K562 (cell line): ENCODE measurements around the gene MLX. TPM values are rescaled to one million over a fixed set of nuclear protein-coding genes. Genes with fewer than 3 reads are reported as not detected.
"Not testable (repeated sequence)": the region's sequence is repeated elsewhere in the genome, so short reads cannot be mapped to it uniquely, and the experiment has no call there.

Experiments used
- ATAC-seq: fragments of 200-7000 bp; cut with Tn5 transposase; 3 replicates; pipeline ENCODE4 v1.9.1; 2020; ENCODE audit warnings: moderate library complexity
- BruUV-seq: library from RNA; stranded (reverse); fragments of 400-500 nt; replicated peaks from 2 replicates; lab custom pipeline; 2021; lab: Mats Ljungman, UMichigan
- CTCF ChIA-PET: fragments of 300-600 bp; formaldehyde crosslinking; extraction: SDS; loops from one replicate; lab custom pipeline; 2021; ENCODE audit warnings: low intra/inter-chr PET ratio; lab: Yijun Ruan, JAX
- POLR2A ChIA-PET: fragments of 300-600, 350-650 bp; sonication (Branson Sonifier 250); formaldehyde crosslinking; extraction: SDS; loops from one replicate; lab custom pipeline; 2021; ENCODE audit warnings: antibody characterized with exemption, inconsistent platforms; lab: Yijun Ruan, JAX
- DNase-seq, 4 experiments: peaks; one replicate each; pipeline versions ENCODE4 v3.0.0 to v3.0.0-alpha.2; 2011 to 2018; ENCODE audit warnings: low spot score in 3 of 4, mixed read lengths in 3 of 4; ENCODE audit errors: extremely low read depth in 1 of 4
- FAIRE-seq: peaks from 2 replicates; lab custom pipeline; 2011; peaks lifted over from hg19 to GRCh38; lab: Jason Lieb, UNC
- H2AFZ ChIP-seq: 2 replicates; pipeline ENCODE4 v1.6.0; 2011; ENCODE audit warnings: low read depth, low read length, control low read depth, inconsistent platforms
- H3K27ac ChIP-seq: fragments of 200-600 bp; 3 replicates; pipeline ENCODE4 v1.8.0; 2011; ENCODE audit warnings: low read depth, mild to moderate bottlenecking, control low read depth, inconsistent platforms, low read length, moderate library complexity, mixed read lengths; ENCODE audit errors: extremely low read depth
- H3K27me3 ChIP-seq, 2 experiments: fragments of 300-600 bp in 1 of 2; 2 replicates in 1 of 2; 3 replicates in 1 of 2; pipeline versions ENCODE4 v1.6.0 to v1.8.0; 2011; ENCODE audit warnings: inconsistent platforms in 2 of 2, low read length in 2 of 2, mild to moderate bottlenecking in 1 of 2, mixed read lengths in 1 of 2, moderate library complexity in 1 of 2; ENCODE audit not compliant: control insufficient read depth in 2 of 2, insufficient read depth in 2 of 2
- H3K36me3 ChIP-seq: fragments of 300-600 bp; 3 replicates; pipeline ENCODE4 v1.8.0; 2011; ENCODE audit warnings: mild to moderate bottlenecking, low read length, inconsistent platforms; ENCODE audit not compliant: control insufficient read depth, insufficient read depth
- H3K4me1 ChIP-seq, 2 experiments: fragments of 200-600 bp in 1 of 2; replicated peaks in 1 of 2; 2 replicates in 1 of 2; 3 replicates in 1 of 2; pipeline versions ENCODE4 v1.5.1 to v1.8.0; 2011; ENCODE audit warnings: inconsistent platforms in 2 of 2, low read length in 2 of 2, mild to moderate bottlenecking in 1 of 2, mixed read lengths in 1 of 2, moderate library complexity in 1 of 2; ENCODE audit not compliant: control insufficient read depth in 2 of 2, insufficient read depth in 2 of 2
- H3K4me2 ChIP-seq: 2 replicates; pipeline ENCODE4 v1.6.1; 2011; ENCODE audit warnings: low read length, control low read depth, inconsistent platforms, mixed read lengths; ENCODE audit not compliant: insufficient read depth
- H3K4me3 ChIP-seq: fragments of 200-600 bp; sonication (generic), shearing (Covaris generic); 2 replicates; pipeline ENCODE4 v1.5.1; 2016; ENCODE audit warnings: control low read depth, inconsistent platforms
- H3K79me2 ChIP-seq: fragments of 200-600 bp; 3 replicates; pipeline ENCODE4 v1.8.0; 2011; ENCODE audit warnings: low read length, inconsistent platforms; ENCODE audit not compliant: control insufficient read depth, insufficient read depth
- H3K9ac ChIP-seq, 2 experiments: 2 replicates each; pipeline versions ENCODE4 v1.6.0 to v1.6.1; 2011; ENCODE audit warnings: low read depth in 2 of 2, low read length in 2 of 2, control low read depth in 1 of 2, inconsistent platforms in 1 of 2, mild to moderate bottlenecking in 1 of 2, mixed read lengths in 1 of 2; ENCODE audit not compliant: insufficient read depth in 1 of 2
- H3K9me1 ChIP-seq: one replicate; pipeline ENCODE4 v1.6.0; 2011; ENCODE audit warnings: inconsistent platforms, mild to moderate bottlenecking, low read length, moderate library complexity; ENCODE audit not compliant: control insufficient read depth, insufficient read depth
- H3K9me3 ChIP-seq: replicated peaks from 2 replicates; pipeline ENCODE4 v1.5.1; 2011; ENCODE audit warnings: low read depth, low read length, inconsistent platforms; ENCODE audit not compliant: control insufficient read depth, insufficient read depth
- H4K20me1 ChIP-seq: replicated peaks from 2 replicates; pipeline ENCODE4 v1.6.1; 2011; ENCODE audit warnings: low read length, inconsistent platforms, mixed read lengths; ENCODE audit not compliant: control insufficient read depth, insufficient read depth
- GABPA ChIP-seq: fragments of 200-800 bp; sonication (Bioruptor generic); conservative IDR thresholded peaks from 2 replicates; pipeline ENCODE4 v1.6.1; 2016; ENCODE audit warnings: low read depth, missing genetic modification characterization, missing compliant biosample characterization
- MEIS2 ChIP-seq: fragments of 450-650 bp; IDR thresholded peaks from 2 replicates; pipeline ENCODE4 v1.6.1; 2014; ENCODE audit warnings: mild to moderate bottlenecking; ENCODE audit not compliant: partially characterized antibody
- PHB ChIP-seq: fragments of 250-450 bp; sonication (Bioruptor Pico); IDR thresholded peaks from 2 replicates; pipeline ENCODE4 v1.5.0; 2021
- WGBS: fragments of 100-300 bp; shearing (Covaris generic); methylation state at CpG from one replicate; pipeline ENCODE4 v1.1.6; 2016; ENCODE audit warnings: low coverage, mixed read lengths; ENCODE audit not compliant: insufficient coverage; ENCODE audit errors: missing lambda C conversion rate; 5-methylcytosine and 5-hydroxymethylcytosine counted together
- in situ Hi-C: fragments of 300-500 bp; cut with MboI; formaldehyde crosslinking; loops from 4 replicates; pipeline ENCODE4 v1.15.0; 2018; ENCODE audit warnings: inconsistent platforms, mixed read lengths
- intact Hi-C: fragments of 100-400 bp; cut with micrococcal nuclease; formaldehyde crosslinking; loops from 2 replicates; pipeline ENCODE4 v1.14.2; 2022
- polyA plus RNA-seq, 8 experiments: library from polyadenylated mRNA; depleted of rRNA in 4 of 8; stranded (reverse) in 5 of 8; unstranded in 3 of 8; fragments of >200 nt; fragmentation: Nextera tagmentation in 2 of 8; fragmentation: Illumina TruSeq in 1 of 8; extraction: Ambion mirVana in 2 of 8; extraction: Trizol in 1 of 8; gene quantifications; 2 replicates each; pipeline versions ENCODE4 v1.2.1 to v1.2.3, GENCODE V29; 2011 to 2014; ENCODE audit warnings: inconsistent platforms in 1 of 8, missing spikeins in 1 of 8
- total RNA-seq, 7 experiments: library from RNA; depleted of rRNA in 6 of 7; stranded (reverse); fragments of >200 nt in 6 of 7; fragmentation: Illumina TruSeq in 2 of 7; extraction: Trizol in 2 of 7; gene quantifications; 2 replicates each; pipeline versions ENCODE4 v1.2.1 to v1.2.3, GENCODE V29; 2011 to 2021; ENCODE audit warnings: low replicate concordance in 1 of 7
- TF ChIP-seq, protein P1 (sequence below): fragments of 200-800 bp; sonication (Bioruptor generic); IDR thresholded peaks from 2 replicates; pipeline ENCODE4 v1.6.1; 2017; ENCODE audit warnings: missing genetic modification characterization, missing compliant biosample characterization
- TF ChIP-seq, protein P2 (sequence below): fragments of 450-650 bp; IDR thresholded peaks from 2 replicates; pipeline ENCODE4 v1.6.1; 2016
- TF ChIP-seq, protein P3 (sequence below), 2 experiments: IDR thresholded peaks in 1 of 2; conservative IDR thresholded peaks in 1 of 2; 2 replicates each; pipeline ENCODE4 v1.6.1; 2016; ENCODE audit warnings: low read depth in 2 of 2, mild to moderate bottlenecking in 1 of 2, missing compliant biosample characterization in 1 of 2, missing genetic modification characterization in 1 of 2, moderate library complexity in 1 of 2

MLX gene
- total and polyA plus RNA-seq, 9 of the 15 experiments (the other 6 are each of a cell fraction or from before 2014, with no cell fraction given) = 42.9 to 100 (median 58.9) TPM

DNA sequence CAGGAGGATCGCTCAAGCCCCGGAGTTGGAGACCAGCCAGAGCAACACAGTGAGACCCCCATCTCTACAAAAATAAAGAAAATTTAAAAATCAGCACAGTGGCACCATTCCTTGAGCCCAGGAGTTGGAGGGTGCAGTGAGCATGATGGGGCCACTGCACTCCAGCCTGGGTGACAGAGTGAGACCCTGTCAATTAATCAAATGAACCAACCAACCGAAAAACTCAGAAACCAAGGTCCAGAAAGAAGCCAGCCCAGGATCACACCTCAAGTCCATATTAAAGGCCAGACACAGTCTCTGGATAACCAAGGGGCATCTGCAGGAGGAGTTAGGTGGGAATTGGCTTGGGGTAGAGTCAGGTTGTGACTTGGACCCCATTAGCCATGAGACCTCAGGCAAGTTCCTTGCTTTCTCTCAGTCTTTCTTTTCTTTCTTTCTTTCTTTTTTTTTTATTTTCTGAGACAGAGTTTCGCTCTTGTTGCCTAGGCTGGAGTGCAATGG lies 11.7 kb upstream of the MLX start:
- intact Hi-C loops = no loop called here
- no peak for ATAC-seq
- CTCF ChIA-PET = no interaction called here

DNA sequence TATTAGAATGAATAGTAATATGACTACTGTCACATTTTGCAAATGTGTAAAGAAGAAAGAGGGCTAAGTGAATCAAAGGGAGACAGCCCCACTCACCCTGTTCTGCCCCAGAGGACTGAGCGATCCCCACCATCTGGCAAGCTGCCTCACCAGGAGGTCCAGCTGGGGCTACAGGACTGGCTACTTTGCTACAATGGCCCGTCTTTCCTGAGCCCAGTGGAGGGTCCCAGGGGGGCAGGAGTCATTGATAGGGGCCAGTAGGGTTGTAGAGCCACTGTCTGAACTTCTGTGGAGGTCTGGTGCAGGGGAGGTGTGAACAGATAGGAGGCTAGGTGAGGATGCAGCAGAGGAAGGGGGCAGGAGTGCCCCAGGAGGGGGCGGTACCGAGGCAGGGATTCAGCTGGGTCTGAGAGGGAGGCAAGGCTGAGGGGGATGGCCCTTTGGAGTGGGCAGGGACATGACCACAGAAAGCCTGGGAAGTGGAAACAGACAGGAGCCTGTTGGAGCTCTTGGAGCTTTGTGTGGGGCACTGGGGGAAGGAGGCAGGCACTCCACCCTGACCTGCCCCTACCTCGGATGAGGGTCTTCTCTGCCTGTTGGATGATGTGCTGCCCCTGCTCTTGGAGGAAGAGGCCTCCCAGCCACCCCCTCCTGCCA lies 10.8 kb upstream of the MLX start:
- H3K4me2 ChIP-seq, H2AFZ ChIP-seq, POLR2A ChIA-PET, in situ Hi-C loops, H3K9me3 ChIP-seq, H3K36me3 ChIP-seq, intact Hi-C loops, BruUV-seq, H3K4me3 ChIP-seq, H3K27me3 ChIP-seq, FAIRE-seq, H4K20me1 ChIP-seq, H3K9me1 ChIP-seq, DNase-seq, H3K27ac ChIP-seq, CTCF ChIA-PET: not testable (repeated sequence)
- Histone ChIP-seq H3K4me1 (peaks cover 21 to 46% of the 10 kb centered on the region in 2 experiments; a peak in 4 of 5 replicates), H3K9ac (peak overlapping the region in 1 of 2 experiments; percentile 74; a peak in 1 of 4 replicates), H3K79me2 (peaks cover 26% of the 10 kb centered on the region)
- ATAC-seq = peak; percentile 53
- 59% methylated on average over 5 of the region's 5 CpGs for WGBS

More for the DNA sequence above, 11.7 kb upstream of the MLX start:
- TF ChIP-seq, protein P1, sequence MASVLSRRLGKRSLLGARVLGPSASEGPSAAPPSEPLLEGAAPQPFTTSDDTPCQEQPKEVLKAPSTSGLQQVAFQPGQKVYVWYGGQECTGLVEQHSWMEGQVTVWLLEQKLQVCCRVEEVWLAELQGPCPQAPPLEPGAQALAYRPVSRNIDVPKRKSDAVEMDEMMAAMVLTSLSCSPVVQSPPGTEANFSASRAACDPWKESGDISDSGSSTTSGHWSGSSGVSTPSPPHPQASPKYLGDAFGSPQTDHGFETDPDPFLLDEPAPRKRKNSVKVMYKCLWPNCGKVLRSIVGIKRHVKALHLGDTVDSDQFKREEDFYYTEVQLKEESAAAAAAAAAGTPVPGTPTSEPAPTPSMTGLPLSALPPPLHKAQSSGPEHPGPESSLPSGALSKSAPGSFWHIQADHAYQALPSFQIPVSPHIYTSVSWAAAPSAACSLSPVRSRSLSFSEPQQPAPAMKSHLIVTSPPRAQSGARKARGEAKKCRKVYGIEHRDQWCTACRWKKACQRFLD (CRISPR knock-in tag) = 0 out of 2 replicates have a peak, but pooled peaks have one; percentile 7
- TF ChIP-seq MEIS2 (peak; percentile 39), GABPA (no peak), PHB (CRISPR knock-in tag) (no peak)
- TF ChIP-seq, protein P2, sequence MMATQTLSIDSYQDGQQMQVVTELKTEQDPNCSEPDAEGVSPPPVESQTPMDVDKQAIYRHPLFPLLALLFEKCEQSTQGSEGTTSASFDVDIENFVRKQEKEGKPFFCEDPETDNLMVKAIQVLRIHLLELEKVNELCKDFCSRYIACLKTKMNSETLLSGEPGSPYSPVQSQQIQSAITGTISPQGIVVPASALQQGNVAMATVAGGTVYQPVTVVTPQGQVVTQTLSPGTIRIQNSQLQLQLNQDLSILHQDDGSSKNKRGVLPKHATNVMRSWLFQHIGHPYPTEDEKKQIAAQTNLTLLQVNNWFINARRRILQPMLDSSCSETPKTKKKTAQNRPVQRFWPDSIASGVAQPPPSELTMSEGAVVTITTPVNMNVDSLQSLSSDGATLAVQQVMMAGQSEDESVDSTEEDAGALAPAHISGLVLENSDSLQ = peak; percentile 34; the same call in 1 of the 2 replicates
- TF ChIP-seq, protein P3, sequence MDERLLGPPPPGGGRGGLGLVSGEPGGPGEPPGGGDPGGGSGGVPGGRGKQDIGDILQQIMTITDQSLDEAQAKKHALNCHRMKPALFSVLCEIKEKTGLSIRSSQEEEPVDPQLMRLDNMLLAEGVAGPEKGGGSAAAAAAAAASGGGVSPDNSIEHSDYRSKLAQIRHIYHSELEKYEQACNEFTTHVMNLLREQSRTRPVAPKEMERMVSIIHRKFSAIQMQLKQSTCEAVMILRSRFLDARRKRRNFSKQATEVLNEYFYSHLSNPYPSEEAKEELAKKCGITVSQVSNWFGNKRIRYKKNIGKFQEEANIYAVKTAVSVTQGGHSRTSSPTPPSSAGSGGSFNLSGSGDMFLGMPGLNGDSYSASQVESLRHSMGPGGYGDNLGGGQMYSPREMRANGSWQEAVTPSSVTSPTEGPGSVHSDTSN (CRISPR knock-in tag; IDR thresholded peaks at IDR 0.05; ENCODE audit: low read depth) = no peak
- TF ChIP-seq, protein P3 (tag; conservative IDR thresholded peaks at IDR 0.05; ENCODE audit: low read depth) = 0 out of 2 replicates have a peak, but pooled peaks have one; percentile 28
- H3K9me3 ChIP-seq = no peaks in the 10 kb centered on the region
- H3K4me2 ChIP-seq = peak overlapping the region; percentile 96
- peak overlapping the region; percentile 91 for H3K27ac ChIP-seq
- in situ Hi-C loops = no loop called here
- H3K9ac ChIP-seq = peak overlapping the region; percentile 66 to 100
- peak overlapping the region; percentile 87 for H3K4me3 ChIP-seq
- DNase-seq (no peak), FAIRE-seq (peak; percentile 6)
- H3K79me2 ChIP-seq = peaks cover 26% of the 10 kb centered on the region
- POLR2A ChIA-PET = interaction anchor here (0.6 to 1.3 kb wide), 4 partner anchors 18 to 279 kb away, joined by 3 to 4 read pairs (median 3); no protein-coding TSS in a partner anchor
- H3K27me3 ChIP-seq = no peaks in the 10 kb centered on the region
- H4K20me1 ChIP-seq = no peaks in the 10 kb centered on the region
- WGBS = 25% methylated on average over 4 of the region's 4 CpGs
- H3K9me1 ChIP-seq = no peaks in the 10 kb centered on the region
- H3K4me1 ChIP-seq = peaks cover 18 to 45% of the 10 kb centered on the region in 2 experiments; a peak in 4 of 5 replicates
- H3K36me3 ChIP-seq = peaks cover 4% of the 10 kb centered on the region; the same call in 1 of the 3 replicates
- BruUV-seq = TSS peak; percentile 78
- H2AFZ ChIP-seq = peak overlapping the region; percentile 85
